HepG2 (cell line): Measurements from ENCODE around the gene N4BP2. TPM values are rescaled to one million over a fixed set of nuclear protein-coding genes. Genes with fewer than 3 reads are reported as not detected.

ENCODE experiments used
- ATAC-seq: fragments of 200-7000 bp; cut with Tn5 transposase; 3 replicates; pipeline ENCODE4 v1.9.1; 2020; ENCODE audit warnings: mild to moderate bottlenecking, moderate library complexity
- BruUV-seq: library from RNA; stranded (reverse); fragments of 400-500 nt; replicated peaks from 2 replicates; lab custom pipeline; 2021; lab: Mats Ljungman, UMichigan
- CTCF ChIA-PET: fragments of 300-600 bp; formaldehyde crosslinking; extraction: SDS; loops from one replicate; lab custom pipeline; 2021; ENCODE audit warnings: low total read pairs, inconsistent platforms, low intra/inter-chr PET ratio; lab: Yijun Ruan, JAX
- POLR2A ChIA-PET: fragments of 350-600 bp; sonication (Branson Sonifier 250); formaldehyde crosslinking; loops from one replicate; lab custom pipeline; 2020; ENCODE audit warnings: antibody characterized with exemption, inconsistent platforms; lab: Yijun Ruan, JAX
- DNase-seq: peaks from one replicate; pipeline ENCODE4 v3.0.0-alpha.2; 2015; ENCODE audit warnings: low spot score
- FAIRE-seq: peaks from 3 replicates; lab custom pipeline; 2011; peaks lifted over from hg19 to GRCh38; lab: Jason Lieb, UNC
- H2AFZ ChIP-seq: one replicate; pipeline ENCODE4 v1.6.1; 2011; ENCODE audit warnings: low read length, inconsistent platforms
- H3K27ac ChIP-seq: fragments of 300-600 bp; 3 replicates; pipeline ENCODE4 v1.8.0; 2011; ENCODE audit warnings: mixed run types, mild to moderate bottlenecking, mixed read lengths, low read length, inconsistent platforms; ENCODE audit not compliant: insufficient read depth; ENCODE audit errors: extremely low read length
- H3K27me3 ChIP-seq, 2 experiments: fragments of 200-600 bp in 1 of 2; 2 replicates in 1 of 2; 3 replicates in 1 of 2; pipeline versions ENCODE4 v1.6.0 to v1.8.0; 2011; ENCODE audit warnings: low read length in 2 of 2, mild to moderate bottlenecking in 2 of 2, moderate library complexity in 2 of 2, inconsistent platforms in 1 of 2; ENCODE audit not compliant: insufficient read depth in 2 of 2, control insufficient read depth in 1 of 2
- H3K36me3 ChIP-seq, 2 experiments: fragments of 200-600 bp in 1 of 2; replicated peaks in 1 of 2; 2 replicates in 1 of 2; 3 replicates in 1 of 2; pipeline versions ENCODE4 v1.5.1 to v1.8.0; 2011; ENCODE audit warnings: low read length in 2 of 2, inconsistent platforms in 1 of 2; ENCODE audit not compliant: insufficient read depth in 2 of 2, control insufficient read depth in 1 of 2
- H3K4me1 ChIP-seq: 2 replicates; pipeline ENCODE4 v1.5.1; 2012; ENCODE audit warnings: low read length, inconsistent platforms; ENCODE audit not compliant: insufficient read depth
- H3K4me2 ChIP-seq: 2 replicates; pipeline ENCODE4 v1.6.0; 2011; ENCODE audit warnings: low read depth, low read length, inconsistent platforms
- H3K4me3 ChIP-seq, 3 experiments: fragments of 200-600 bp in 1 of 3; sonication (generic), shearing (Covaris generic) in 1 of 3; replicated peaks in 1 of 3; 2 replicates each; pipeline ENCODE4 v1.5.1; 2011 to 2016; ENCODE audit warnings: low read length in 3 of 3, inconsistent platforms in 2 of 3, low read depth in 2 of 3, mild to moderate bottlenecking in 2 of 3, control low read depth in 1 of 3, mixed read lengths in 1 of 3; ENCODE audit not compliant: insufficient read depth in 1 of 3
- H3K79me2 ChIP-seq: one replicate; pipeline ENCODE4 v1.6.1; 2011; ENCODE audit warnings: low read length, inconsistent platforms; ENCODE audit not compliant: insufficient read depth
- H3K9ac ChIP-seq: 2 replicates; pipeline ENCODE4 v1.6.0; 2011; ENCODE audit warnings: mild to moderate bottlenecking, low read depth, low read length, inconsistent platforms; ENCODE audit not compliant: insufficient read depth
- H3K9me3 ChIP-seq: 2 replicates; pipeline ENCODE4 v1.5.1; 2012; ENCODE audit warnings: mild to moderate bottlenecking, low read length
- H4K20me1 ChIP-seq: 2 replicates; pipeline ENCODE4 v1.6.0; 2011; ENCODE audit warnings: inconsistent platforms, mild to moderate bottlenecking, low read length, moderate library complexity; ENCODE audit not compliant: insufficient read depth
- AGO2 ChIP-seq: fragments of 200-400 bp; formaldehyde crosslinking; optimal IDR thresholded peaks from 2 replicates; pipeline ENCODE3; 2017; ENCODE audit warnings: mild to moderate bottlenecking, low read depth, low read length, moderate library complexity
- MED1 ChIP-seq: sonication (generic); formaldehyde crosslinking; IDR thresholded peaks from 2 replicates; pipeline ENCODE4 v1.4.0; 2020; ENCODE audit warnings: missing genetic modification reagents
- MXD3 ChIP-seq: IDR thresholded peaks from 2 replicates; pipeline ENCODE4 v1.6.1; 2016; ENCODE audit warnings: mild to moderate bottlenecking, missing biosample characterization, missing genetic modification reagents
- MYC ChIP-seq: sonication (generic); formaldehyde crosslinking; IDR thresholded peaks from 2 replicates; pipeline ENCODE4 v1.9.0; 2021; ENCODE audit warnings: missing genetic modification reagents, borderline replicate concordance
- YEATS4 ChIP-seq: sonication (generic); formaldehyde crosslinking; IDR thresholded peaks from 2 replicates; pipeline ENCODE4 v1.4.0; 2020; ENCODE audit warnings: missing genetic modification reagents, borderline replicate concordance
- ZBTB8A ChIP-seq: sonication (generic); formaldehyde crosslinking; IDR thresholded peaks from 2 replicates; pipeline ENCODE4 v1.4.0; 2020; ENCODE audit warnings: mild to moderate bottlenecking, low read depth, missing genetic modification reagents, borderline replicate concordance
- ZFP41 ChIP-seq: sonication (generic); formaldehyde crosslinking; IDR thresholded peaks from 2 replicates; pipeline ENCODE4 v1.4.0; 2020; ENCODE audit warnings: mild to moderate bottlenecking, missing genetic modification reagents, borderline replicate concordance
- ZNF12 ChIP-seq: sonication (generic); formaldehyde crosslinking; IDR thresholded peaks from 2 replicates; pipeline ENCODE4 v1.5.0; 2020; ENCODE audit warnings: missing genetic modification reagents
- ZNF205 ChIP-seq: IDR thresholded peaks from 2 replicates; pipeline ENCODE4 v1.6.1; 2018; ENCODE audit warnings: missing biosample characterization, missing genetic modification reagents
- ZNF232 ChIP-seq: sonication (generic); formaldehyde crosslinking; IDR thresholded peaks from 2 replicates; pipeline ENCODE4 v1.4.0; 2020; ENCODE audit warnings: missing genetic modification reagents, borderline replicate concordance
- ZNF547 ChIP-seq: sonication (generic); formaldehyde crosslinking; IDR thresholded peaks from 2 replicates; pipeline ENCODE4 v1.5.1; 2020; ENCODE audit warnings: mild to moderate bottlenecking, missing genetic modification reagents
- WGBS: methylation state at CpG from one replicate; pipeline ENCODE4 v1.1.6; 2017; ENCODE audit warnings: low lambda C conversion rate; 5-methylcytosine and 5-hydroxymethylcytosine counted together
- in situ Hi-C: cut with HindIII; loops from 2 replicates; pipeline ENCODE4 v1.10.0; 2017; ENCODE audit warnings: low pct_unique_long_range_greater_than_20kb; ENCODE audit not compliant: extremely low pct_ligation_motif_present
- intact Hi-C: fragments of 100-400 bp; cut with micrococcal nuclease; formaldehyde crosslinking; loops from one replicate; pipeline ENCODE4 v1.10.0; 2022; ENCODE audit not compliant: unreplicated experiment
- polyA plus RNA-seq, 8 experiments: library from polyadenylated mRNA; depleted of rRNA in 3 of 8; stranded (reverse) in 7 of 8; unstranded in 1 of 8; fragments of >200 nt; fragmentation: Illumina TruSeq in 4 of 8; extraction: Trizol in 4 of 8; gene quantifications; 2 replicates each; pipeline versions ENCODE4 v1.2.1 to v1.2.3, GENCODE V29; 2011 to 2016; ENCODE audit warnings: low read depth in 4 of 8, missing spikeins in 1 of 8, mixed read lengths in 1 of 8; ENCODE audit not compliant: insufficient read depth in 1 of 8
- total RNA-seq, 5 experiments: library from RNA; depleted of rRNA; stranded (reverse); fragments of >200 nt; fragmentation: Illumina TruSeq; extraction: Trizol; gene quantifications; 2 replicates each; pipeline ENCODE4 v1.2.3, GENCODE V29; 2016; ENCODE audit warnings: low read depth in 1 of 5
- TF ChIP-seq, protein P1 (sequence below): sonication (generic); formaldehyde crosslinking; IDR thresholded peaks from 2 replicates; pipeline ENCODE4 v1.4.0; 2020; ENCODE audit warnings: missing genetic modification reagents, borderline replicate concordance

N4BP2 gene
- total and polyA plus RNA-seq, 2 of the 13 experiments (the other 11 are each of a cell fraction or from before 2014, with no cell fraction given), result 5.6 to 12.9 TPM

DNA sequence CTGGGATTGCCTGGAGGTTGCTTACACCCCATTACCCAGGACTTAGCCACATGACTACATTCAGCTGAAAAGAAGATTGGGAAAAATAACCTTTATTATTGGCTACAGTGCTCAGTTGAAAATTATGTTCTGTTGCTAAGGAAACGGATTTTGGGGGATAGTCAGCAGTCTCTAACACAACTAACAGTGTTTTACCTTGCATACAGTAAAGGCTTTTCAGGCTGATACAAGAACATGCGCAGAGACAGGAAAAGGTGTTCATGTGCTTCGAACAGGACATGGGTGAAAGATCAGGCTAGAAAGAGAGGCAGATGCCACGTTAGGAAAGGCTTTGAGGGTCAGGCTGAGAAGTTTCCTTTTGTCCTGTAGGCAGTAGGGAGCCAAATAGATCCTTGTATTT lies 125.4 kb downstream of the N4BP2 start:
- 32% methylated on average over 4 of the region's 4 CpGs for WGBS
- Histone ChIP-seq H3K36me3 (no peaks in the 10 kb centered on the region), H4K20me1 (no peaks in the 10 kb centered on the region), H3K4me2 (no peak overlapping the region), H3K79me2 (no peaks in the 10 kb centered on the region), H3K27me3 (no peaks in the 10 kb centered on the region; a peak in 1 of 5 replicates), H3K4me3 (no peak overlapping the region), H3K9ac (no peak overlapping the region), H2AFZ (no peak overlapping the region), H3K27ac (no peak overlapping the region), H3K9me3 (no peaks in the 10 kb centered on the region), H3K4me1 (no peaks in the 10 kb centered on the region)
- DNase-seq (no peak), FAIRE-seq (no peak), ATAC-seq (no peak)
- CTCF ChIA-PET, result no interaction called here
- TF ChIP-seq MXD3 (CRISPR knock-in tag) (no peak), ZNF205 (CRISPR knock-in tag) (no peak), ZNF232 (CRISPR knock-in tag) (no peak), MYC (CRISPR knock-in tag) (no peak), MED1 (CRISPR knock-in tag) (no peak), ZFP41 (CRISPR knock-in tag) (no peak), YEATS4 (CRISPR knock-in tag) (no peak), AGO2 (no peak), ZNF12 (CRISPR knock-in tag) (no peak), ZBTB8A (CRISPR knock-in tag) (no peak), ZNF547 (CRISPR knock-in tag) (no peak)
- TF ChIP-seq, protein P1, sequence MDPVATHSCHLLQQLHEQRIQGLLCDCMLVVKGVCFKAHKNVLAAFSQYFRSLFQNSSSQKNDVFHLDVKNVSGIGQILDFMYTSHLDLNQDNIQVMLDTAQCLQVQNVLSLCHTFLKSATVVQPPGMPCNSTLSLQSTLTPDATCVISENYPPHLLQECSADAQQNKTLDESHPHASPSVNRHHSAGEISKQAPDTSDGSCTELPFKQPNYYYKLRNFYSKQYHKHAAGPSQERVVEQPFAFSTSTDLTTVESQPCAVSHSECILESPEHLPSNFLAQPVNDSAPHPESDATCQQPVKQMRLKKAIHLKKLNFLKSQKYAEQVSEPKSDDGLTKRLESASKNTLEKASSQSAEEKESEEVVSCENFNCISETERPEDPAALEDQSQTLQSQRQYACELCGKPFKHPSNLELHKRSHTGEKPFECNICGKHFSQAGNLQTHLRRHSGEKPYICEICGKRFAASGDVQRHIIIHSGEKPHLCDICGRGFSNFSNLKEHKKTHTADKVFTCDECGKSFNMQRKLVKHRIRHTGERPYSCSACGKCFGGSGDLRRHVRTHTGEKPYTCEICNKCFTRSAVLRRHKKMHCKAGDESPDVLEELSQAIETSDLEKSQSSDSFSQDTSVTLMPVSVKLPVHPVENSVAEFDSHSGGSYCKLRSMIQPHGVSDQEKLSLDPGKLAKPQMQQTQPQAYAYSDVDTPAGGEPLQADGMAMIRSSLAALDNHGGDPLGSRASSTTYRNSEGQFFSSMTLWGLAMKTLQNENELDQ, result no peak
- POLR2A ChIA-PET, result no interaction called here
- in situ Hi-C loops (no loop called here), intact Hi-C loops (no loop called here)
- no TSS peak for BruUV-seq
